Activated T-cell treated with anti-CD3 and anti-CD28 coated beads, Interleukin-2, amount 50 U/mL, for 72 hours (primary cell): Measurements from ENCODE around the gene SELENON. TPM values are rescaled to one million over a fixed set of nuclear protein-coding genes. Genes with fewer than 3 reads are reported as not detected.

Source experiments
- ATAC-seq, 2 donors: fragments of 150-1000 bp; cut with Tn5 transposase; replicated peaks in 1 of 2; 2 replicates each; pipeline ENCODE4 v1.10.0; 2021; ENCODE audit warnings: moderate library complexity in 2 of 2, mild to moderate bottlenecking in 1 of 2
- DNase-seq, 2 donors: peaks; one replicate each; pipeline ENCODE4 v3.0.0; 2021 to 2022; ENCODE audit warnings: mixed read lengths in 1 of 2
- H3K27ac Mint-ChIP-seq: one replicate; pipeline ENCODE4 v1.8.0; 2022; ENCODE audit warnings: mild to moderate bottlenecking, moderate library complexity, mixed read lengths
- H3K27me3 Mint-ChIP-seq: one replicate; pipeline ENCODE4 v1.8.0; 2022; ENCODE audit warnings: low read depth, mixed read lengths
- H3K36me3 Mint-ChIP-seq, 2 donors: one replicate each; pipeline ENCODE4 v1.8.0; 2022; ENCODE audit warnings: mixed read lengths in 2 of 2, mild to moderate bottlenecking in 1 of 2; ENCODE audit not compliant: insufficient read depth in 2 of 2
- H3K4me1 Mint-ChIP-seq: one replicate; pipeline ENCODE4 v1.8.0; 2022; ENCODE audit warnings: low read depth, mixed read lengths
- H3K4me3 Mint-ChIP-seq, 2 donors: one replicate each; pipeline ENCODE4 v1.8.0; 2022; ENCODE audit warnings: mild to moderate bottlenecking in 2 of 2, mixed read lengths in 2 of 2, moderate library complexity in 2 of 2
- H3K9me3 Mint-ChIP-seq, 2 donors: one replicate each; pipeline ENCODE4 v1.8.0; 2022; ENCODE audit warnings: mixed read lengths in 2 of 2
- total RNA-seq, 2 donors: library from RNA; stranded (reverse); gene quantifications; one replicate each; pipeline ENCODE4 v1.2.3, GENCODE V29; 2022

SELENON gene
- total RNA-seq, 2 donors from 2014 or later: 29.5 to 31.1 TPM

- peaks cover 73% of the 10 kb centered on the region for H3K4me1 Mint-ChIP-seq
- no peak for ATAC-seq
Measured at GRCh38 chr1:25774206-25774803, 25.7 kb upstream of the SELENON start.

GRCh38 chr1:25774921-25775771 is 24.8 kb upstream of the SELENON start:
- no peaks in the 10 kb centered on the region for H3K9me3 Mint-ChIP-seq
- H3K36me3 Mint-ChIP-seq: peaks cover 0 to 2% of the 10 kb centered on the region in 2 donors
- peaks cover 7% of the 10 kb centered on the region for H3K27me3 Mint-ChIP-seq
- H3K27ac Mint-ChIP-seq: no peak overlapping the region
- peak overlapping the region; percentile 59 to 74 for H3K4me3 Mint-ChIP-seq
- ATAC-seq (peak; percentile 87 to 90), DNase-seq (peak; percentile 78 to 85)
- H3K4me1 Mint-ChIP-seq: peaks cover 67% of the 10 kb centered on the region

More at GRCh38 chr1:25774206-25774803, 25.7 kb upstream of the SELENON start:
- Mint-ChIP-seq H3K27ac (no peak overlapping the region), H3K9me3 (no peaks in the 10 kb centered on the region), H3K36me3 (peaks cover 0 to 2% of the 10 kb centered on the region in 2 donors), H3K4me3 (peak overlapping the region; percentile 59 to 74), H3K27me3 (peaks cover 7% of the 10 kb centered on the region)
- DNase-seq: no peak

- Mint-ChIP-seq H3K4me1 (peaks cover 27% of the 10 kb centered on the region), H3K4me3 (no peak overlapping the region), H3K27me3 (no peaks in the 10 kb centered on the region), H3K27ac (no peak overlapping the region), H3K9me3 (no peaks in the 10 kb centered on the region), H3K36me3 (no peaks in the 10 kb centered on the region)
- ATAC-seq (no peak), DNase-seq (no peak)
Measured at GRCh38 chr1:25779388-25779787, 20.6 kb upstream of the SELENON start.

GRCh38 chr1:25779894-25780293 is 20.1 kb upstream of the SELENON start:
- Mint-ChIP-seq H3K27ac (no peak overlapping the region), H3K4me3 (no peak overlapping the region), H3K4me1 (peaks cover 22% of the 10 kb centered on the region), H3K36me3 (no peaks in the 10 kb centered on the region), H3K27me3 (no peaks in the 10 kb centered on the region), H3K9me3 (no peaks in the 10 kb centered on the region)
- no peak for ATAC-seq
- no peak for DNase-seq

GRCh38 chr1:25780318-25781129 is 19.5 kb upstream of the SELENON start:
- H3K4me3 Mint-ChIP-seq: no peak overlapping the region
- H3K36me3 Mint-ChIP-seq: no peaks in the 10 kb centered on the region
- H3K27ac Mint-ChIP-seq: no peak overlapping the region
- no peaks in the 10 kb centered on the region for H3K27me3 Mint-ChIP-seq
- H3K9me3 Mint-ChIP-seq: no peaks in the 10 kb centered on the region
- DNase-seq (no peak), ATAC-seq (no peak)
- H3K4me1 Mint-ChIP-seq: peaks cover 15% of the 10 kb centered on the region

GRCh38 chr1:25781130-25781433 is 18.9 kb upstream of the SELENON start:
- Mint-ChIP-seq H3K36me3 (no peaks in the 10 kb centered on the region), H3K27me3 (no peaks in the 10 kb centered on the region), H3K4me1 (peaks cover 10% of the 10 kb centered on the region), H3K9me3 (no peaks in the 10 kb centered on the region), H3K4me3 (no peak overlapping the region), H3K27ac (no peak overlapping the region)
- DNase-seq (no peak), ATAC-seq (no peak)

GRCh38 chr1:25782608-25783201 is 17.3 kb upstream of the SELENON start:
- no peaks in the 10 kb centered on the region for H3K27me3 Mint-ChIP-seq
- H3K36me3 Mint-ChIP-seq: no peaks in the 10 kb centered on the region
- DNase-seq (no peak), ATAC-seq (no peak)
- H3K27ac Mint-ChIP-seq: no peak overlapping the region
- H3K4me3 Mint-ChIP-seq: no peak overlapping the region
- H3K4me1 Mint-ChIP-seq: peaks cover 13% of the 10 kb centered on the region
- no peaks in the 10 kb centered on the region for H3K9me3 Mint-ChIP-seq

- Mint-ChIP-seq H3K36me3 (no peaks in the 10 kb centered on the region), H3K9me3 (no peaks in the 10 kb centered on the region), H3K27me3 (no peaks in the 10 kb centered on the region), H3K4me3 (no peak overlapping the region), H3K4me1 (peaks cover 8% of the 10 kb centered on the region), H3K27ac (no peak overlapping the region)
- ATAC-seq (no peak), DNase-seq (no peak)
Measured at GRCh38 chr1:25784575-25785051, 15.4 kb upstream of the SELENON start.

GRCh38 chr1:25785333-25786067 is 14.5 kb upstream of the SELENON start:
- Mint-ChIP-seq H3K9me3 (no peaks in the 10 kb centered on the region), H3K27ac (no peak overlapping the region), H3K4me3 (no peak overlapping the region), H3K4me1 (peaks cover 8% of the 10 kb centered on the region), H3K36me3 (no peaks in the 10 kb centered on the region), H3K27me3 (no peaks in the 10 kb centered on the region)
- DNase-seq (no peak), ATAC-seq (no peak)

- no peak for ATAC-seq
- peaks cover 8% of the 10 kb centered on the region for H3K4me1 Mint-ChIP-seq
- H3K36me3 Mint-ChIP-seq: no peaks in the 10 kb centered on the region
- H3K27me3 Mint-ChIP-seq: no peaks in the 10 kb centered on the region
- H3K9me3 Mint-ChIP-seq: no peaks in the 10 kb centered on the region
- H3K27ac Mint-ChIP-seq: no peak overlapping the region
- H3K4me3 Mint-ChIP-seq: no peak overlapping the region
- DNase-seq: no peak
Measured at GRCh38 chr1:25786887-25787759, 12.9 kb upstream of the SELENON start.

GRCh38 chr1:25787760-25788166 is 12.2 kb upstream of the SELENON start:
- Mint-ChIP-seq H3K9me3 (no peaks in the 10 kb centered on the region), H3K4me3 (no peak overlapping the region), H3K36me3 (no peaks in the 10 kb centered on the region), H3K27ac (no peak overlapping the region), H3K27me3 (no peaks in the 10 kb centered on the region), H3K4me1 (peaks cover 8% of the 10 kb centered on the region)
- no peak for DNase-seq
- ATAC-seq: no peak

- H3K27ac Mint-ChIP-seq: no peak overlapping the region
- no peak for DNase-seq
- no peak overlapping the region for H3K4me3 Mint-ChIP-seq
- H3K36me3 Mint-ChIP-seq: no peaks in the 10 kb centered on the region
- no peaks in the 10 kb centered on the region for H3K9me3 Mint-ChIP-seq
- no peaks in the 10 kb centered on the region for H3K27me3 Mint-ChIP-seq
- peaks cover 28% of the 10 kb centered on the region for H3K4me1 Mint-ChIP-seq
- no peak for ATAC-seq
Measured at GRCh38 chr1:25790472-25790871, 9.5 kb upstream of the SELENON start.
